ENCODE measurements around the gene EDC4.
"Not testable (repeated sequence)": the region's sequence is repeated elsewhere in the genome, so short reads cannot be mapped to it uniquely, and the experiment has no call there.

EDC4 gene

GRCh38 chr16:67857547-67858233 lies 15.2 kb upstream of the EDC4 start:
- no peak for TF ChIP-seq CTCF (conservative IDR thresholded peaks at IDR 0.05; ENCODE audit: low read depth)
- ChIA-PET CTCF (interaction anchor here (0.6 to 1.2 kb wide), 2 partner anchors 69 to 185 kb away, joined by 3 to 4 read pairs; no protein-coding TSS in a partner anchor), POLR2A (ENCODE audit: low non-redundant PET) (interaction anchor here (0.5 kb wide), 1 partner anchor 28 kb away, joined by 3 read pairs; no protein-coding TSS in a partner anchor)
- peak overlapping the region; percentile 79 for H3K27ac ChIP-seq
- DNase-seq (ENCODE audit: low spot score) = peak; percentile 97

- POLR2A ChIA-PET (ENCODE audit: low non-redundant PET) = no interaction called here
- CTCF ChIA-PET = no interaction called here
- H3K27ac ChIP-seq = peak overlapping the region; percentile 79
- no peak for DNase-seq (ENCODE audit: low spot score)
- TF ChIP-seq CTCF (conservative IDR thresholded peaks at IDR 0.05; ENCODE audit: low read depth) = no peak
These were observed 14.4 kb upstream of the EDC4 start for GRCh38 chr16:67858500-67858899.

GRCh38 chr16:67860589-67861398 lies 12.1 kb upstream of the EDC4 start:
- no peak for TF ChIP-seq CTCF (conservative IDR thresholded peaks at IDR 0.05; ENCODE audit: low read depth)
- ChIA-PET POLR2A (ENCODE audit: low non-redundant PET) (interaction anchor here (1.0 kb wide), 1 partner anchor 225 kb away, joined by 5 read pairs; the partner anchor contains the start of gene NFATC3), CTCF (interaction anchor here (1.4 to 2.4 kb wide), 2 partner anchors 44 to 137 kb away, joined by 3 to 11 read pairs; no protein-coding TSS in a partner anchor)
- DNase-seq (ENCODE audit: low spot score) = peak; percentile 51
- peak overlapping the region; percentile 79 for H3K27ac ChIP-seq

- ChIA-PET CTCF (interaction anchor here (0.6 to 2.0 kb wide), 5 partner anchors 11 to 138 kb away, joined by 3 to 7 read pairs (median 3); no protein-coding TSS in a partner anchor), POLR2A (ENCODE audit: low non-redundant PET) (interaction anchor here (0.6 kb wide), 1 partner anchor 10 kb away, joined by 4 read pairs; no protein-coding TSS in a partner anchor)
- H3K27ac ChIP-seq = peak overlapping the region; percentile 79
- TF ChIP-seq CTCF (conservative IDR thresholded peaks at IDR 0.05; ENCODE audit: low read depth) = no peak
- no peak for DNase-seq (ENCODE audit: low spot score)
These were observed 11.0 kb upstream of the EDC4 start for GRCh38 chr16:67861877-67862276.

- CTCF ChIA-PET = interaction anchor here (0.7 to 2.0 kb wide), 4 partner anchors 19 to 342 kb away, joined by 4 to 7 read pairs (median 6); no protein-coding TSS in a partner anchor
- no peak for TF ChIP-seq CTCF (conservative IDR thresholded peaks at IDR 0.05; ENCODE audit: low read depth)
- DNase-seq (ENCODE audit: low spot score) = no peak
- H3K27ac ChIP-seq = peak overlapping the region; percentile 79
- POLR2A ChIA-PET (ENCODE audit: low non-redundant PET) = interaction anchor here (0.6 kb wide), 2 partner anchors 11 to 16 kb away, joined by 3 to 4 read pairs; no protein-coding TSS in a partner anchor
These were observed 9.9 kb upstream of the EDC4 start for GRCh38 chr16:67862623-67863583.

- ChIA-PET CTCF (interaction anchor here (0.9 kb wide), 1 partner anchor 192 kb away, joined by 4 read pairs; no protein-coding TSS in a partner anchor), POLR2A (ENCODE audit: low non-redundant PET) (interaction anchor here (0.7 kb wide), 1 partner anchor 19 kb away, joined by 3 read pairs; no protein-coding TSS in a partner anchor)
- DNase-seq (ENCODE audit: low spot score) = not testable (repeated sequence)
- H3K27ac ChIP-seq = peak overlapping the region; percentile 79
These were observed 8.8 kb upstream of the EDC4 start for GRCh38 chr16:67864044-67864443.

Measured in RWPE1 (cell line).